Esophagus squamous epithelium (tissue), 4 donors: ENCODE data around the gene GYG2.

ENCODE experiments used
- POLR2A ChIP-seq, 4 donors: fragments of 450-650 bp; IDR thresholded peaks; one replicate each; pipeline ENCODE4 v1.6.1; 2017; ENCODE audit warnings: antibody characterized with exemption in 4 of 4, mild to moderate bottlenecking in 4 of 4, moderate library complexity in 3 of 4
- TF ChIP-seq, protein P1 (sequence below), 6 experiments: fragments of 450-650 bp in 4 of 6; fragments of 200-600 bp in 2 of 6; sonication (generic) in 2 of 6; IDR thresholded peaks; one replicate each; pipeline ENCODE4 v1.5.1; 2016 to 2019; ENCODE audit warnings: antibody characterized with exemption in 6 of 6, mild to moderate bottlenecking in 4 of 6, moderate library complexity in 4 of 6

- TF ChIP-seq, protein P1, sequence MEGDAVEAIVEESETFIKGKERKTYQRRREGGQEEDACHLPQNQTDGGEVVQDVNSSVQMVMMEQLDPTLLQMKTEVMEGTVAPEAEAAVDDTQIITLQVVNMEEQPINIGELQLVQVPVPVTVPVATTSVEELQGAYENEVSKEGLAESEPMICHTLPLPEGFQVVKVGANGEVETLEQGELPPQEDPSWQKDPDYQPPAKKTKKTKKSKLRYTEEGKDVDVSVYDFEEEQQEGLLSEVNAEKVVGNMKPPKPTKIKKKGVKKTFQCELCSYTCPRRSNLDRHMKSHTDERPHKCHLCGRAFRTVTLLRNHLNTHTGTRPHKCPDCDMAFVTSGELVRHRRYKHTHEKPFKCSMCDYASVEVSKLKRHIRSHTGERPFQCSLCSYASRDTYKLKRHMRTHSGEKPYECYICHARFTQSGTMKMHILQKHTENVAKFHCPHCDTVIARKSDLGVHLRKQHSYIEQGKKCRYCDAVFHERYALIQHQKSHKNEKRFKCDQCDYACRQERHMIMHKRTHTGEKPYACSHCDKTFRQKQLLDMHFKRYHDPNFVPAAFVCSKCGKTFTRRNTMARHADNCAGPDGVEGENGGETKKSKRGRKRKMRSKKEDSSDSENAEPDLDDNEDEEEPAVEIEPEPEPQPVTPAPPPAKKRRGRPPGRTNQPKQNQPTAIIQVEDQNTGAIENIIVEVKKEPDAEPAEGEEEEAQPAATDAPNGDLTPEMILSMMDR (IDR thresholded peaks at IDR 0.05), result no peak
- no peak for TF ChIP-seq POLR2A (IDR thresholded peaks at IDR 0.05)
These were observed 74.1 kb downstream of the GYG2 start for GRCh38 chrX:2902841-2903240.
